ENCODE results near the gene PLA2G4C. TPM values are rescaled to one million over a fixed set of nuclear protein-coding genes. Genes with fewer than 3 reads are reported as not detected.

Gene PLA2G4C
- total RNA-seq, 1 donor: 4.3 TPM

GRCh38 chr19:48023518-48023917 lies 87.1 kb downstream of the PLA2G4C start:
- no peaks in the 10 kb centered on the region for H3K9me3 ChIP-seq (ENCODE audit: low read depth, low read length)
- H2AFZ ChIP-seq (ENCODE audit: low read length): no peak overlapping the region
- H3K27me3 ChIP-seq (ENCODE audit: insufficient read depth, low read length): no peaks in the 10 kb centered on the region

GRCh38 chr19:48023011-48023410 lies 87.6 kb downstream of the PLA2G4C start:
- H3K4me2 ChIP-seq (ENCODE audit: insufficient read depth, low read length): no peak overlapping the region
- H3K36me3 ChIP-seq (ENCODE audit: insufficient read depth, low read length): no peaks in the 10 kb centered on the region
- TF ChIP-seq CTCF (IDR thresholded peaks at IDR 0.05; ENCODE audit: extremely low read depth, low read depth, low read length): no peak
- no peaks in the 10 kb centered on the region for H4K20me1 ChIP-seq (ENCODE audit: insufficient read depth, low read length)
- no peak for DNase-seq (ENCODE audit: insufficient read length, low spot score, missing footprints)
- H3K9me3 ChIP-seq (ENCODE audit: low read depth, low read length): no peaks in the 10 kb centered on the region
- no peak overlapping the region for H3K27ac ChIP-seq (ENCODE audit: low read depth, low read length)
- no peaks in the 10 kb centered on the region for H3K27me3 ChIP-seq (ENCODE audit: insufficient read depth, low read length)
- H2AFZ ChIP-seq (ENCODE audit: low read length): no peak overlapping the region
- no peaks in the 10 kb centered on the region for H3K79me2 ChIP-seq (ENCODE audit: insufficient read depth, low read length)
- no peak overlapping the region for H3K4me3 ChIP-seq (ENCODE audit: insufficient read depth, low read length)
- no peaks in the 10 kb centered on the region for H3K4me1 ChIP-seq (ENCODE audit: insufficient read depth, low read length)

More at GRCh38 chr19:48023518-48023917, 87.1 kb downstream of the PLA2G4C start:
- H3K27ac ChIP-seq (ENCODE audit: low read depth, low read length): no peak overlapping the region
- no peak overlapping the region for H3K4me3 ChIP-seq (ENCODE audit: insufficient read depth, low read length)
- no peaks in the 10 kb centered on the region for H3K36me3 ChIP-seq (ENCODE audit: insufficient read depth, low read length)
- no peak for DNase-seq (ENCODE audit: insufficient read length, low spot score, missing footprints)
- H3K4me2 ChIP-seq (ENCODE audit: insufficient read depth, low read length): no peak overlapping the region
- no peak for TF ChIP-seq CTCF (IDR thresholded peaks at IDR 0.05; ENCODE audit: extremely low read depth, low read depth, low read length)
- H4K20me1 ChIP-seq (ENCODE audit: insufficient read depth, low read length): no peaks in the 10 kb centered on the region
- H3K4me1 ChIP-seq (ENCODE audit: insufficient read depth, low read length): no peaks in the 10 kb centered on the region
- no peaks in the 10 kb centered on the region for H3K79me2 ChIP-seq (ENCODE audit: insufficient read depth, low read length)

GRCh38 chr19:48020686-48021085 lies 89.9 kb downstream of the PLA2G4C start:
- H3K27me3 ChIP-seq (ENCODE audit: insufficient read depth, low read length): no peaks in the 10 kb centered on the region
- H3K4me2 ChIP-seq (ENCODE audit: insufficient read depth, low read length): no peak overlapping the region
- no peaks in the 10 kb centered on the region for H3K79me2 ChIP-seq (ENCODE audit: insufficient read depth, low read length)
- no peaks in the 10 kb centered on the region for H3K9me3 ChIP-seq (ENCODE audit: low read depth, low read length)
- no peaks in the 10 kb centered on the region for H3K4me1 ChIP-seq (ENCODE audit: insufficient read depth, low read length)
- no peak overlapping the region for H3K27ac ChIP-seq (ENCODE audit: low read depth, low read length)
- no peak for TF ChIP-seq CTCF (IDR thresholded peaks at IDR 0.05; ENCODE audit: extremely low read depth, low read depth, low read length)
- H2AFZ ChIP-seq (ENCODE audit: low read length): no peak overlapping the region
- no peaks in the 10 kb centered on the region for H4K20me1 ChIP-seq (ENCODE audit: insufficient read depth, low read length)
- H3K36me3 ChIP-seq (ENCODE audit: insufficient read depth, low read length): no peaks in the 10 kb centered on the region
- H3K4me3 ChIP-seq (ENCODE audit: insufficient read depth, low read length): no peak overlapping the region
- no peak for DNase-seq (ENCODE audit: insufficient read length, low spot score, missing footprints)

GRCh38 chr19:48010932-48011758 lies 99.5 kb downstream of the PLA2G4C start:
- H3K27ac ChIP-seq (ENCODE audit: low read depth, low read length): no peak overlapping the region
- TF ChIP-seq CTCF (IDR thresholded peaks at IDR 0.05; ENCODE audit: extremely low read depth, low read depth, low read length): no peak

More at GRCh38 chr19:48010932-48011758, 99.5 kb downstream of the PLA2G4C start:
- no peaks in the 10 kb centered on the region for H3K4me1 ChIP-seq (ENCODE audit: insufficient read depth, low read length)
- H3K27me3 ChIP-seq (ENCODE audit: insufficient read depth, low read length): peaks cover 3% of the 10 kb centered on the region
- H2AFZ ChIP-seq (ENCODE audit: low read length): no peak overlapping the region
- H4K20me1 ChIP-seq (ENCODE audit: insufficient read depth, low read length): no peaks in the 10 kb centered on the region
- H3K4me3 ChIP-seq (ENCODE audit: insufficient read depth, low read length): no peak overlapping the region
- H3K9me3 ChIP-seq (ENCODE audit: low read depth, low read length): no peaks in the 10 kb centered on the region
- DNase-seq (ENCODE audit: insufficient read length, low spot score, missing footprints): no peak
- no peak overlapping the region for H3K4me2 ChIP-seq (ENCODE audit: insufficient read depth, low read length)
- H3K36me3 ChIP-seq (ENCODE audit: insufficient read depth, low read length): no peaks in the 10 kb centered on the region
- no peaks in the 10 kb centered on the region for H3K79me2 ChIP-seq (ENCODE audit: insufficient read depth, low read length)

Measured in osteoblast (primary cell).